ENCODE data around the gene SERTAD4. TPM values are rescaled to one million over a fixed set of nuclear protein-coding genes. Genes with fewer than 3 reads are reported as not detected.

Gene SERTAD4
- total and polyA plus RNA-seq, 10 of the 15 experiments (the other 5 are each of a cell fraction or from before 2014, with no cell fraction given) = not detected

- no peak for FAIRE-seq
- Histone ChIP-seq H3K4me2 (ENCODE audit: control insufficient read depth, insufficient read depth) (no peak overlapping the region), H3K27me3 (replicated peaks in 1 of 2; ENCODE audit: control insufficient read depth in 2 of 2, insufficient read depth in 2 of 2, low read length in 1 of 2) (peaks cover 8 to 9% of the 10 kb centered on the region in 2 experiments), H3K9ac (ENCODE audit: control insufficient read depth, insufficient read depth, low read length) (no peak overlapping the region), H3K4me1 (ENCODE audit: control insufficient read depth, insufficient read depth, low read length) (no peaks in the 10 kb centered on the region), H4K20me1 (ENCODE audit: control insufficient read depth, insufficient read depth) (no peaks in the 10 kb centered on the region), H2AFZ (ENCODE audit: control insufficient read depth, low read depth, low read length) (no peak overlapping the region), H3K9me3 (replicated peaks; ENCODE audit: control insufficient read depth, insufficient read depth, low read length) (no peaks in the 10 kb centered on the region), H3K79me2 (ENCODE audit: control insufficient read depth, insufficient read depth, low read length) (no peaks in the 10 kb centered on the region), H3K27ac (ENCODE audit: control insufficient read depth, insufficient read depth) (no peak overlapping the region), H3K4me3 (no peak overlapping the region), H3K36me3 (ENCODE audit: control insufficient read depth in 2 of 2, insufficient read depth in 2 of 2, low read length in 1 of 2) (no peaks in the 10 kb centered on the region)
- in situ Hi-C loops (cut with MboI) = no loop called here
- ChIA-PET RAD21 (ENCODE audit: unreplicated experiment) (no interaction called here), CTCF (no interaction called here), POLR2A (interaction anchor here (0.6 kb wide), 1 partner anchor 175 kb away, joined by 3 read pairs; no protein-coding TSS in a partner anchor), SMC1A (ENCODE audit: uncharacterized antibody, unreplicated experiment) (no interaction called here)
- whole genome bisulfite sequencing (ENCODE audit: insufficient coverage, insufficient replicate concordance, low lambda C conversion rate, missing lambda C conversion rate) = 1% methylated on average over 40 of the region's 61 CpGs
- no peak for DNase-seq (ENCODE audit: low read depth, low spot score)
- peak; percentile 55 for ATAC-seq
- intact Hi-C loops (cut with micrococcal nuclease; ENCODE audit: unreplicated experiment) = no loop called here
- no TSS peak for BruUV-seq (replicated peaks)
- TF ChIP-seq MLLT1 (IDR thresholded peaks at IDR 0.05) (no peak), BMI1 (IDR thresholded peaks at IDR 0.05; ENCODE audit: borderline replicate concordance) (no peak), SKIL (IDR thresholded peaks at IDR 0.05; ENCODE audit: low read depth, poor library complexity, severe bottlenecking) (no peak), CTCF (IDR thresholded peaks at IDR 0.05 in 2 of 3, conservative IDR thresholded peaks at IDR 0.05 in 1 of 3; ENCODE audit: control insufficient read depth in 2 of 3, extremely low read depth in 1 of 3, insufficient read depth in 1 of 3, low read depth in 3 of 3, low read length in 3 of 3) (no peak), ZBTB40 (IDR thresholded peaks at IDR 0.05; ENCODE audit: borderline replicate concordance) (no peak), EZH2 (IDR thresholded peaks at IDR 0.05; ENCODE audit: borderline replicate concordance, control insufficient read depth, low read depth, low read length) (0 out of 2 replicates have a peak, but pooled peaks have one; percentile 10), USF1 (IDR thresholded peaks at IDR 0.05; ENCODE audit: borderline replicate concordance, extremely low read length, insufficient read depth, low read depth, low read length) (no peak), POLR2AphosphoS2 (IDR thresholded peaks at IDR 0.05; ENCODE audit: low read depth, low read length) (no peak), HDAC2 (IDR thresholded peaks at IDR 0.05) (no peak), MTA2 (IDR thresholded peaks at IDR 0.05; ENCODE audit: low read depth) (no peak), RELA (IDR thresholded peaks at IDR 0.05; ENCODE audit: borderline replicate concordance, partially characterized antibody) (no peak)
These were observed 1.1 kb downstream of the SERTAD4 start for GRCh38 chr1:210233495-210234328.
